ENCODE data around the gene NGRN.
"Not testable (repeated sequence)": the region's sequence is repeated elsewhere in the genome, so short reads cannot be mapped to it uniquely, and the experiment has no call there.

Gene NGRN

DNA sequence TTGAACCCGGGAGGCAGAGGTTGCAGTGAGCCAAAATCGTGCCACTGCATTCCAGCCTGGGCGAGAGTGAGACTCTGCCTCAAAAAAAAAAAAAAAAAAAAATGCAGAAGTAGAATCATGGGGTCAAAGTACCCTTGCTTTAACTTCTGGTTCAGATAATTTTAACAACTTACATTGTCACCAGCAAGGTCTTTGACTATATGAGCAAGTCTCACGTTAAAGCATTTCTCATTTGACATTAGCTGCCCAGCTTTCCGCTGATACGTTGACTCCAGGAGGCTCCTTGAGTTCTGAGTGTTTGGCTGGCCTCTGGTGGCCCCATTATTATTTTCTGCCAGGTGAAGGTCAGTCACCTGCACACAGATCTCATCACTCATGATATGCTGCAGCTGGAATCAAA, 16.2 kb downstream of the NGRN start:
- DNase-seq (ENCODE audit: low read depth), result not testable (repeated sequence)

DNA sequence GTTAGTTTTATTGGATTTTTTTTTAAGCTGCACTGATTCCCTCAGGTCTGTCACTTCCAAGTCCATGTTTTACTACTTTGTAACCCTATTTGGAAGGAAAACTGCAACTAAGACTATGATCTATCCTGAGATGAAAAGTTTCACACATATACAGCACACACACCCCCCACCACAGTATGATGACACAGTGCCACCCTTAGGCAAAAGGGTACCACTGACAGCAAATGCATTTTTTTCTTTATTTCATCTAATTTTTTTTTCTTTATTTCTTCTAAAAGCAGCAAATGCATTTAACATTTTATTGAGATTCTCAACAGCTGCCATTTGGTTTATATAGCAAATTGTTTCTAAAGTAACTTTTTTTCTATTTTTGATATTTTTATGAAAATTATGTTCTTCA, 21.2 kb downstream of the NGRN start:
- no peak for DNase-seq (ENCODE audit: low read depth)

DNA sequence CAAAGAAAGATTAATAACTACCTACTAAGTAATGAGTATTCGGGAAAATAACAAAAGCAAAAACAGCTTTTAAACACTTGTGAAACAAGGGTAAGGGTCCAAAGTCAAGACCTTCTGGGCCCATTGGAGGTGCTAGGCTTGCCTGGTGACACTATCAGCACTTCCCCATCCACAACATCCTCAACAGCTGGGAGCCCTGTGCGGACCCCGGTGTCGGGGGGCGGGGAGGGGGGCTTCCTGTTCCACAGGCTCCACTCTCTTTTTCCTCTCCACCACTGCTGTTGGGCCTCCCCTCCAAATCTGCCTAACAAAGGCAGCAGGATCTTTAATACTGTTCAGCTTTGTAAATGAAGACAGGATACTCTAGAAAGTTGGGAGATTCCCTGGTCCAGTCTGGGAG, 21.6 kb downstream of the NGRN start:
- no peak for DNase-seq (ENCODE audit: low read depth)

DNA sequence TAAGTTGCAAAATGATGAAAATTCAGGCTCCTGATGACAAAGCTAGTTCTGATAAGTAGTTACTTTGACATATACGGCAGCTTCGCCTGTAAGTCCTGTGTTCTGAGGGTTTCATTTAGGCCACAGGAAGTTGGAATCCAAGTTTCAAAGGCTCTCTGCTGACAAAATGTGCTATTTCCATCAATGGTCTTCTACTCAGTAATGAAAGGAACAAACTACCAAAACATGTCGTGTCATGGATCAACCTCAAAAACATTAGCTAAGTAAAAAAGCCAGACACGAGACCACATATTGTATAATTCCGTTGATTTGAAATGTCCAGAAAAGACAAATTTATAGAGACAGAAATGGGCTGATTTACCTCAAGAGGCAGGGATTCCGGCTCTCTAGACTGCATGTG, 22.5 kb downstream of the NGRN start:
- DNase-seq (ENCODE audit: low read depth), result no peak

DNA sequence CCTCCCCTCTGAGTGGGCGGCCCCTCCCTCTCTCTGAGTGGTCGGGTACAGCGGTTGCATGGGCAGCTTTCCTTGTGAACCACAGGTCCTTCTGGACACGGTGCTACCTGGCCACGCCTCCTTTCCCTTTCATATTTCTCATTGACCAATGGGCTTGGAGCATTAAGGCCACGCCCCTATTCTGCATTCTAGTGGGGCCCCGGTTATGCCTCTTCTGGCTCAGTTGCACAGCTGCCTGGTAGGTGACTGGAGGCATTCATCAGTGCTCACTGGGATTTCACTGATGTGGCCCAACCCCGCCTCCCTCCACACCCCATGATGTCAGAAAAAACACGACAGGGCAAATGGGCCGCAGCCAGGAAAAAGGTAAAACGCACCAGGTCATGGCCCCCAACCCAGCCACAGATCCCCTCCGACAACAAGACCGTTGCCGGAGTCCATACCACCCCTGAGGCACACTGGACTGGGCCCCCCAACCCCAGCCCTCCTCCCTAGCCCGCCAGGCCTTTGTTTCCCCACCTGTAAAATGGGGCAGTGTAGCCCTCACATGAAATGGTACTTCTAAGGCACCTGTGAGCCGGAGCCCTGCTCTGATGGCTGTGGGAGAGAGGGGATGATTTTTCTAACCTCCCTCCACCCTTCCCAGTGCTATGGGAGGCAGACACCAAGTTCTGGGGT, 26.3 kb downstream of the NGRN start:
- no peak for DNase-seq (ENCODE audit: low read depth)

DNA sequence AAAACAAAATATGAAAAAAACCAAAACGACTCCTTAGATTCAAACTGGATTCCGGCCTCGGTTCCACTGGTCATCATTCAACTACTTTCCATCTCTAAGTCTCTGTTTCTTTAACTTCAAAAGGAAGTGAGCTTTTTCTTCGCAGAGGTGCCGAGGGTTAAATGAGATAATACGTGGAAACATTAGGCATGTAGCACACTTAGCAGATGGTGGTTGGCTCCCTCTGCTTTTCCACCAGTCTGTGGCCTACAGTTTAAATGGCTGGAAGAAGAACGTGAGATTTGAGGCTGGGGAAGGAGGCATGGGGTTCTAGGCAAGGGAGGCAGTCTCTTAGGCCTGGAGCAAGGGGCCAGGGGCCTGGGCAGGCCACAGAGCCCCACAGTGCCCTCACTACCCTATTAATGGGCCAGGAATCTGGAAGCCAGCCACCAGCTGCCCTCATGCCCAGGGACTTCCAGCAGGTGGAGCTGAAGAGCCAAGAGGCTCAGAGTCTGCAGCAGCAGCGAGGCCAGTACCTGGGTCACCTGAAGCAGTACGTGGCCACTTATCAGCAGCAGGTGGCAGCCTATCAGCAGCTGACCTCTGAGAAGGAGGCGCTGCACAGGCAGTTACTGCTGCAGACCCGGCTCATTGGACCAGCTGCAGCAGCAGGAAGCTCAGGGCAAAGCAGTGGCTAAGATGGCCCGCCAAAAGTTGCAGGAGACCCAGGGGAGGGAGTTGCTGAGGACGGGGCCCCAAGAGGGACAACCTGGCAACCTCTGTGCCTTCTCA, 27.8 kb downstream of the NGRN start:
- peak; percentile 51 for DNase-seq (ENCODE audit: low read depth)

DNA sequence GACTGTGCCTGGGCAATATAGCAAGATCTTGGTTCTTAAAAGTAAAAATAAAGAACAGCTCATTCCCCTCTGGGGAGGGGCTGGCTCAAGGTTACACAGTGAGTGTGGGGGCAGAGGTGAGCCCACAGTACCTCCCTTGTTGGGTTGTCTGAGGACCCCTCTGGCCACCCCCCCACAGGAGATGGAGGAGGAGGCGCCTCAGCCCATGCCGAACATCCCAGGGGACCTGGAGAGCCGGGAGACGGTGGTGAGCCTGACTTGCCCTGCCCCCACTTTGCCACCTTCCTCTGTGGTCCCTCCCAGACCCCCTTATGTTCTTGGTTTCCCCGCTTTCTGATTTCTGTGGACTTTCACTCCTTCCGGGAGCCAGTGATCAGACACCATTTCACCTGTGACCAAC, 28.7 kb downstream of the NGRN start:
- no peak for DNase-seq (ENCODE audit: low read depth)

DNA sequence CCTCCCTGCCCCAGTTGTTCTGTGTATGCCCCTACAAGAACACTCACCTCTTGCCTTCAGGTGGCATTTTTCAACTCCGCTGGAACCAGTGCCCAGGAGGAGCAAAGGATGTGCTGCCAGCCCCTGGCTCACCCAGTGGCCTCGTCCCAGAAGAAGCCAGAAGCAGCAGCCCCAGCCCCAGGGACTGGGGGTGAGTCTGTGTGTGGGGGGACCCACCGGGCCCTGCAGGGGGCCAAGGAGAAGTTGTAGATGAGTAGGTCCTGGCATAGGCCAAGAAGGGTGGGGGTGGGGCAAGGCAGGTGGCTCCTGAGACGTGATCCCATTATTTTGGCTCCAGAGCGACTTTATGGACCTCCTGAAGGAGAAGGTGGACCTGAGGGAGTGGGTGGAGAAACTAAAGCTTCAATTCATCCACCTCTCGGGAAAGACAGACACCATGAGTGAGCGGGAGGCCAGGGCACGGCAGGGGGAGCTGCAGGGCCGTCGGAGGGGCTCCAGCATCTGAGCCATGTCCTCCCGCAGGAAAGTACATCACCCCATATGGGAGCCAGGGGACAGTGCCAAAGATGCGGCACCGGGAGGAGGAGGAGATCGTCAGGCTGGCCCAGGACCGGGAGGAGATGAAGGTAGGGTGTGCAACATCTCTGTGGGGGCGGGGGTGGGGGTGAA, 29.3 kb downstream of the NGRN start:
- DNase-seq (ENCODE audit: low read depth), result no peak

DNA sequence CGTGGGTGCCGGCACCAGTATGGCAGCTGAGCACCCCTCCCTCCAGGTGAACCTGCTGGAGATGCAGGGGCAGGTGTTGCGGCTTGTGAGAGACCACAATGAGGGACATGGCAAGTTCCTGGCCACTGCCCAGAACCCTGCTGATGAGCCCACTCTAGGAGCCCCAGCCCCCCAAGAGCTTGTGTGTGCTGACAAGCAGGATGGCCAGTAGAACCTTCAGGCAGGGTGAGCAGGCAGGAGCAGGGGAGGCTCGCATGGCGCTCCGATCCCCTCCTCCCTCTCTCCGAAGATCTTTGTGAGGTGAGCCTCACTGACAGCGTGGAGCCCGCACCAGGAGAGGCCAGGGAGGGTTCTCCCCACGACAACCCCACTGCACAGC, 29.8 kb downstream of the NGRN start:
- DNase-seq (ENCODE audit: low read depth), result no peak

DNA sequence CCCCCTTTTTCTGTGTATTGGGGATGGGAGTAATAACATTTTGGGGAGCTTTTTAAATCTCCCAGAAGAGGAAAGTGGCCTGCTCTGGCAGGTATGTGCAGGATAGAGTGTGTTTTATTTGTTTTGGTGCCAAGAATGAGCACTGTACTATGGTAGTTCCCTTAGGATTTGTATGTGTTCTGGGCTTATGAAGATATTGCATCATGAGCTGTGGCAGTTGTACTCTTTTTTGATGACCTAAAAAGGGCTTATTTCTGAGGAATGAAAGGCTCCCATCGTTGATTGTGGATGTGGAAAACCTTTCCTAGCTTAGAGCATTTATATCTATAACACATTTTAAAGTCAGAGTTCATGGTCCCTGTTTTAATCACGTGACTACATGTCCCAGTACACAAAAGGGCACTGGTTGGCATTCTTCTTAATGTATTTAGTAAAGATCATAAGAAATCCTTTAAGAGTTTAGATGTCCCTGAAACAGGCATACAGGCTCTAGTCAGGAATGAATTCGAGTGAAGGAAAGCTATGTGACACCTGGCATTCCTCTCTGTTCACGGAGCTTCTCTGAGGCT, 30.9 kb downstream of the NGRN start:
- not testable (repeated sequence) for DNase-seq (ENCODE audit: low read depth)

DNA sequence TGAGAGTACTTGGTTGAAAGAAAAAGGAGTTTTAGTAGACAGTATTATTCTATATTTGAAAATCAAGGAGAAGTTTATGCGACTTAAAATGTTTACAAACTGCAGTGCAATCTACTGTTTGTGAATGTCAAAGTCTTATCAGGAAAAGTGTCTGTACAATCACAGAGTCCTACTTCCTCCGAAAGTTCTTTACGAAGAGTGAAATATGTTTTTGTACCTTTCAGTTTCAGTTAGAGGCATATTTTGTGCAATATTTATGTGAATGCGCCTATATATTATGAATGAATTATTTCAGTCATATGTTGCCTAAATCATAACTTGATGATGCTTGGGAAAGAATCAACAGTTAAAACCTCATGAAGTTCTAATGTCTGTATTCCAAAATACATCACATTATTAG, 31.5 kb downstream of the NGRN start:
- no peak for DNase-seq (ENCODE audit: low read depth)

DNA sequence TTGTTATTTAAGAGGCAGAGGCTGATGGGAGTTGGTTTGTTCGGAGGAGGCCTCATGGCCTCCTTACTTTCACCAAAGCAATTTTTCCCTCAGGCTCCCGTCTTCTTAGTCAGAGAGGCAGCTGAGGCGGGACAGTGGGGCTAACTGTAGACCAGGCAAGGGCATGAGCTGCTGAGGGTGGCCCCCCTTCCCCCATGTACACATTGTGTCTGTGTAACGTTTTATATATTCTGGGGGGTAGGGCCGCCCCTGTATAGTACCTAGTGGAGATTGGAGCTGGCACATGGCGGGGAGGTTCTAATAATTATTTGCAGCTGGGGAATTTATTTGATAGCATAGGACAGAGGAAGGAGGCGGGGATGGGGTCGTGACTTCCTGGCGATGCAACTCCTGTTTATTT, 35.1 kb downstream of the NGRN start:
- DNase-seq (ENCODE audit: low read depth), result no peak

DNA sequence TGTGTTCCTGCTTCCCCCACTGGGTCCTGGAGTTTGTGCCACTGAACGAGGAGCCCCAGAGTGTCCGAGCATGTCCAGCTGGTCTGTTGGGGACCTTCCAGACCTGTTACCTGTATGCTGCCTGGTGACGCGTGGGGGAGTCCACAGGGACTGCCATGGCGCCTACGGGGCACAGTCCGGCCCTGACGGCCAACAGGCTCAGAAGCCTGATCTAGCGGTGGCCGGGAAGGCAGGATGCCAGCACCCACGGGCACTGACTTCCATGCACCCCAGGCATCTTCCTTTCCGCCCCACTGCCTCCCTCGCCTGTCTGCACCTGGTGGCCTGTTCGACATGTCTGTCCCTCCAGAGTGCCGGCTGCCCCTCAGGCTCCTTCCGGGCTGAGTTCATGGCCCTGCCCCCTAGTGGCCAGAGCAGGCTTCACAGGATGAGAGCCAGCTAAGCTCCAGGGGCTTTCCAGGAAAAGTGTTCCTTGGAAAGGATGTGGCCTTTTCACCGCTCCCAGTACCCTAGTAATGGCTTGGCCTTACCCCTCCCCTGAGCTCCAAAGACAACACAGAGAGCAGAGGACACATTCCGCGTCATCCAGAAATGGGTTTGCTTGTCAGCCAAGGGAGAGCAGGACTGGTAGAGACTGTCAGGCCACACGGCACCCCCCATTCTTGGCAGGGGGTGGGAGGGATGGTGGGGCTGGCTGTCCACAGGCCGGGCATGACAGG, 35.7 kb downstream of the NGRN start:
- peak; percentile 38 for DNase-seq (ENCODE audit: low read depth)

DNA sequence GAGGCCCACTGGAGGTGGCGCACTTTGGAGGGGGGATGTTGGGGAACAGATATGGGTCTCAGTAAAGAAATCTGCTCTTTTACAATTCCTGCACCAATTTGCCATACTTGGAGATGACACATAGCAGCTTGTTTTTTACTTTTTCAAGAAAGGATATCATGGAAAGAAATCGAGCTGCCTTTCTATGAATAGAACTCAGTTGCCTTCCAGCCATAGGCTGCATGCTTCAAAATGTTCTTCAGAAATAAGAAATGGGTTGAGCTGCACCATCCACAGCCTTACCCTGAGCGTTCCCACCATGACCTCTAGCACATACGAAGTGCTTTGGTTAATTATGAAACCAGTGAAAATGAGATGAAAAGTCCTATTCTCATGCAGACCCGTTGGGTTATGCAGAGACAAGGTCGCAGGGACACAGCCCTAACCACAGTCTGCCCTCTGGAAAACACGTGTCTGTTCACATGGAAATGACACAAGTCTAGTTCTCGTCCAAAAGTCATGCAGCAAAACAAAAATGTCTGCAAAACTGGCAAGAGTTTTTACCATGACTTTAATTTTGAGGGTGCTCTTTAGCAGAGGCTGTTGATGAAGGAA, 36.3 kb downstream of the NGRN start:
- no peak for DNase-seq (ENCODE audit: low read depth)

DNA sequence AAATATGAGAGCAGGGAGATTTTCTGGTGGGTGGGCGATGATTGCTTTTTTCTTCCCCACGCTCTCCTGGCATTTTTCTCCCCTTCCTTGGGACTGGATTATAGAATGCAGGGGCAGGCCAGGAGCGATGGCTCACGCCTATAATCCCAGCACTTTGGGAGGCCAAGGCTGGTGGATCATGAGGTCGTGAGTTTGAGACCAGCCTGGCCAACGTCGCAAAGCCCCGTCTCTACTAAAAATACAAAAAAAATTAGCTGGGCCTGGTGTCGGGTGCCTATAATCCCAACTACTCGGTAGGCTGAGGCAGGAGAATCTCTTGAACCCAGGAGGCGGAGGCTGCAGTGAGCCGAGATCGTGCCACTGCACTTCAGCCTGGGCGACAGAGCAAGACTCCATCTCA, 39.9 kb downstream of the NGRN start:
- not testable (repeated sequence) for DNase-seq (ENCODE audit: low read depth)

DNA sequence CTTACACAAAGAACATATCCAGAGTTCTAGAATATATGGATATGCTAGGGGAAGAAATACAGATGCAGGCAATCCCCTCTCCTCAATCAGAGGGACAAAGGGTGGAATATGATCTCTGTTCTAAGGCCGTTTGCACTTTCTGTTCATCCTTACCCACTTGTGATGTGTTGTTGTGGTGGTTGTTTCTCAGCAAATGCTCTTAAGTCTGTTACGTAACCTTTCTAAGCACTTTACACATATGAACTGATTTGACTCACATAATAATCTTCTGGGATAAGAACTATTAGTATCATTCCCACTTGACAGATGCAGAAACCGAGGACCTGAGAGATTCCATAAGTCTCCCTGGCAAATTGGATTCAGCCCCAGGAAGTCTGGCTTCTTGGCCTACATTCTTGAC, 40.5 kb downstream of the NGRN start:
- no peak for DNase-seq (ENCODE audit: low read depth)

DNA sequence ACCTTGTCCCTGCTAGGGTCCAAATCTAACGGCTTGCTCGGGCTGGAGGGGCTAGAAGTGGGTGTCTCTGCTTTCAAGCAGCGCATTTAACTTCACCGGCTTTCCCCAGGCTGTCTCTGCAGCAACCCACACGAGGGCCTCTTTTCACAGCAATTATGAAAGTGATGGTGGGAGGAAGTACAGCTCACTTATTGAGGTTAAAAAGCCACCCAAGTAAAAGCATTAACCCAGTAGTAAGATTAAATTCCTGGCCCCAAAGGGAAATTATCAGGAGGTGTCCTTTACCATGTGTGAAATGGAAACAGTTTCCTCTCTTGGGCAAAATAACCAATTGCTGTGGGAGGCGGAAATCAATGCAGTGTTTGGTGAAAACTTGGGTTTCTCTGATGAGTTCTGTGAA, 41.1 kb downstream of the NGRN start:
- DNase-seq (ENCODE audit: low read depth), result no peak

DNA sequence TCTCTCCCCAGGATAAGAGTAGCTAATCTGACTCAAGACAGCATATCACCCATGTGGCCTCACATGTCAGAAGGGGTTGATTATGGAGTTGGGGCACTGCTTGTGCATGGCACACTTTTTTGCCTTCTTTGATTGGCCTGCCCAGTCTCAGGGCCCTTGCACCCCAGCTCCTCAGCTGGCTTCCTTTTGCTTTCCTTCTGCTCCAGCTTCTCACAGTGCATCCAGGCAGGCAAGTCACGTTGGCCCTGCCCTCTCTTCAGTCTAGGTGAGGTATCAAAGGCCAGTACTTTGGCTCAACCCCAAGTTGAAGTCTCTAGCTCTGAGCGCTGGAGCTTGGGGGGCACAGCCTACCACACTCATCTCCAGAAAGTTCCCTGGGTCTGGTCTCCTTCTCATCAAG, 42.2 kb downstream of the NGRN start:
- DNase-seq (ENCODE audit: low read depth), result no peak

DNA sequence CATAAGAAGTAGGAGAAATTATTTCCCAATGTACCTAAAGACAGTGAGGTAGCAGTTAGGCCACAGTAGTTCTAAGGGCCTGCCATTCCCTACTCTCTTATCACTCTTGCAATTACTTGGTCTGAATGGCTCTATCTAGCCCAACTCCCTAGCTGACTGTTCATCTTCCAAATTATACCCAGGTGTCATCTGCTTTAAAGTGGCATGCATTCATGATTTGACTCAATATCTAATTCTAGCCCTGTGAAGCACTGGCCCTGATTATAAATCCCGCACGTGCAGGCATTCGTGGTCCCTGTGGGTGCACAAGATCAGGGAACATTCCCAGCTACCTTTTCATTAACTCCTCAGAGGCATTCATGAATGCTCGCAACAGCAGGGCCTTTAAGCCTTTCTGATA, 43.5 kb downstream of the NGRN start:
- no peak for DNase-seq (ENCODE audit: low read depth)

DNA sequence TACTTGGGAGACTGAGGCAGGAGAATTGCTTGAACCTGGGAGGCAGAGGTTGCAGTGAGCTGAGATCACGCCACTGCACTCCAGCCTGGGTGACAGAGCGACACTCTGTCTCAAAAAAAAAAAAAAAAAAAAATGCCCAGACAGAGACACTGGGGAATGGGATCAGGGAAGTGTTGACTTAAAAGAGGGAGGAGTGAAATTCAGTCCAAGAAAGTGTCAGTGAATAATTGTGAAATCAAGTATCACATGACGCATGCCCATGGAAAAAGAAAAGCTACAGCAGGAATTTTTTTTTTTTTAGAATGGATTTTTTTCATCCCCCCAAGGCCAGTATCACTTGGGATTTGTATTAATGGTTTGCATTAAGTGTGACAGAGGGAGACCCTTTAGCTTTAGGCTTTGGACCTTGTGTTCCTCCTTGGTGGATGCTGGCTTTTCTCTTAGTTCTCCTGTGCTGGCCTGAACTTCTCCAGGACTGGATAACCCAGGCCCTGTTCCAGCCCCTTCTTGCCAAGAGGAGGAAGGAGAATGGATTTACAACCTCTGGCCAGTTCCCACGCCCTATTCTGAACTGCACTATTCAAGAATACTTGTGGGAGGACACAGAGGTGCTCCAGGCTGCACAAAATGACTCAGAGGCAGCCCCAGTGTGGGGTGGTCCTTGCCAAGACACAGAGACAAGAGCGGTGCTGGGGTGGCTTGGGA, 50.0 kb downstream of the NGRN start:
- no peak for DNase-seq (ENCODE audit: low read depth)

DNA sequence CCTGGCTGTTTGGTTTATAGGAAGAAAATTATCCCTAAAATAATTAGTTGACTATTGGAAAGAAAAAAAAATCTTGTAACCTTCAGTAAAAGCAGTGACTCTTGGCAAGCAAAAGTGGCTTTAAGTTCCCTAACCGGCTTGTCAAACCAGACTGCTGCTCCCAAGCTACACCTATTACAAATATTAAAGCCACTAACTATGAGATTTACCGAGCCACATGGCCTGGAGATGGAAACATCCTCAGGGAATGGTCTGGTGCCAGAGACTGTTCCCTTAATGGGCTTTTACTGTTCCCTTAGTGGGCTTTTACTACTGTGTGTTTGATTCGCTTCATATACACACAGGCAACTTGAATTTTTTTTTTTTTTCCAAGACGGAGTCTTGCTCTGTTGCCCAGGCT, 50.7 kb downstream of the NGRN start:
- DNase-seq (ENCODE audit: low read depth), result no peak

All from stimulated activated CD8-positive, alpha-beta memory T cell treated with anti-CD3 and anti-CD28 coated beads, Interleukin-15, amount 100 ng/mL, for 1 hour (primary cell).